CD14-positive monocyte (primary cell): Measurements from ENCODE around the gene LKAAEAR1. TPM values are rescaled to one million over a fixed set of nuclear protein-coding genes. Genes with fewer than 3 reads are reported as not detected.

Experiments used
- DNase-seq, 3 donors: peaks; one replicate each; pipeline ENCODE4 v3.0.0-alpha.2; 2011 to 2022
- H2AFZ ChIP-seq: 2 replicates; pipeline ENCODE4 v1.6.0; 2012; ENCODE audit warnings: mild to moderate bottlenecking, low read depth, low read length, inconsistent platforms; ENCODE audit not compliant: insufficient read depth, poor library complexity, severe bottlenecking
- H3K27ac ChIP-seq, 2 donors: 1 replicate in 1 of 2; 2 replicates in 1 of 2; pipeline ENCODE4 v1.5.1; 2012 to 2013; ENCODE audit warnings: low read length in 2 of 2, control low read depth in 1 of 2, inconsistent platforms in 1 of 2, low read depth in 1 of 2, mild to moderate bottlenecking in 1 of 2
- H3K27me3 ChIP-seq, 2 donors: one replicate each; pipeline versions ENCODE4 v1.6.0 to v1.6.1; 2011 to 2013; ENCODE audit warnings: low read length in 2 of 2; ENCODE audit not compliant: control insufficient read depth in 2 of 2, insufficient read depth in 2 of 2
- H3K36me3 ChIP-seq, 2 donors: replicated peaks in 1 of 2; 1 replicate in 1 of 2; 2 replicates in 1 of 2; pipeline versions ENCODE4 v1.5.1 to v1.6.1; 2012 to 2013; ENCODE audit warnings: low read length in 2 of 2, control low read depth in 1 of 2, inconsistent platforms in 1 of 2, mild to moderate bottlenecking in 1 of 2; ENCODE audit not compliant: insufficient read depth in 2 of 2, control insufficient read depth in 1 of 2
- H3K4me1 ChIP-seq, 2 donors: 1 replicate in 1 of 2; 2 replicates in 1 of 2; pipeline versions ENCODE4 v1.5.1 to v1.6.1; 2012 to 2013; ENCODE audit warnings: low read length in 2 of 2, control low read depth in 1 of 2, inconsistent platforms in 1 of 2, mild to moderate bottlenecking in 1 of 2, moderate library complexity in 1 of 2; ENCODE audit not compliant: insufficient read depth in 2 of 2, control insufficient read depth in 1 of 2
- H3K4me2 ChIP-seq: replicated peaks from 2 replicates; pipeline ENCODE3; 2012; ENCODE audit warnings: low read length, moderate library complexity, mild to moderate bottlenecking; ENCODE audit not compliant: poor library complexity, severe bottlenecking; ENCODE audit errors: extremely low read depth
- H3K4me3 ChIP-seq, 3 experiments: fragments of 200-600 bp in 1 of 3; sonication (generic) in 1 of 3; replicated peaks in 1 of 3; 1 replicate in 2 of 3; 2 replicates in 1 of 3; pipeline ENCODE4 v1.5.1; 2011 to 2013; ENCODE audit warnings: low read length in 3 of 3, mild to moderate bottlenecking in 3 of 3, control low read depth in 2 of 3, low read depth in 2 of 3, inconsistent platforms in 1 of 3, moderate library complexity in 1 of 3
- H3K79me2 ChIP-seq: 2 replicates; pipeline ENCODE4 v1.6.0; 2012; ENCODE audit warnings: mild to moderate bottlenecking, control low read depth, inconsistent platforms, low read length, moderate library complexity; ENCODE audit not compliant: insufficient read depth
- H3K9ac ChIP-seq: 2 replicates; pipeline ENCODE4 v1.6.0; 2017; ENCODE audit warnings: low read length, mild to moderate bottlenecking; ENCODE audit not compliant: insufficient read depth, poor library complexity, severe bottlenecking
- H3K9me3 ChIP-seq, 2 donors: replicated peaks in 1 of 2; 1 replicate in 1 of 2; 2 replicates in 1 of 2; pipeline versions ENCODE4 v1.5.1 to v1.6.1; 2012 to 2013; ENCODE audit warnings: low read length in 2 of 2, control low read depth in 1 of 2; ENCODE audit not compliant: control insufficient read depth in 1 of 2, insufficient read depth in 1 of 2
- H4K20me1 ChIP-seq: 2 replicates; pipeline ENCODE4 v1.6.0; 2012; ENCODE audit warnings: mild to moderate bottlenecking, low read length, control low read depth, moderate library complexity; ENCODE audit not compliant: insufficient read depth
- H3K27ac Mint-ChIP-seq, 7 donors: one replicate each; pipeline ENCODE4 v1.8.0; 2020; ENCODE audit warnings: mild to moderate bottlenecking in 7 of 7, mixed read lengths in 7 of 7, moderate library complexity in 6 of 7, inconsistent platforms in 2 of 7
- H3K27me3 Mint-ChIP-seq, 3 donors: one replicate each; pipeline ENCODE4 v1.8.0; 2021 to 2022; ENCODE audit warnings: low read depth in 3 of 3, mild to moderate bottlenecking in 3 of 3, mixed read lengths in 3 of 3, moderate library complexity in 3 of 3, inconsistent platforms in 1 of 3
- H3K36me3 Mint-ChIP-seq, 2 donors: one replicate each; pipeline ENCODE4 v1.8.0; 2020; ENCODE audit warnings: mixed read lengths in 2 of 2, inconsistent platforms in 1 of 2, mild to moderate bottlenecking in 1 of 2
- H3K4me1 Mint-ChIP-seq: one replicate; pipeline ENCODE4 v1.8.0; 2020; ENCODE audit warnings: mild to moderate bottlenecking, mixed read lengths
- H3K4me3 Mint-ChIP-seq, 2 donors: one replicate each; pipeline ENCODE4 v1.8.0; 2020; ENCODE audit warnings: mild to moderate bottlenecking in 2 of 2, mixed read lengths in 2 of 2, moderate library complexity in 1 of 2
- H3K9me3 Mint-ChIP-seq, 7 donors: one replicate each; pipeline ENCODE4 v1.8.0; 2020 to 2022; ENCODE audit warnings: mixed read lengths in 7 of 7, mild to moderate bottlenecking in 6 of 7, moderate library complexity in 6 of 7, inconsistent platforms in 2 of 7
- WGBS: methylation state at CpG from one replicate; pipeline ENCODE4 v1.1.5; 2013; ENCODE audit warnings: missing lambda C conversion rate; ENCODE audit not compliant: insufficient coverage; 5-methylcytosine and 5-hydroxymethylcytosine counted together
- intact Hi-C, 2 donors: fragments of 100-400 bp; cut with micrococcal nuclease; formaldehyde crosslinking; loops; one replicate each; pipeline versions ENCODE4 v1.15.0 to v1.15.1; 2023
- polyA plus RNA-seq, 3 donors: library from polyadenylated mRNA; depleted of rRNA in 1 of 3; unstranded in 2 of 3; stranded (reverse) in 1 of 3; fragments of 300-500 nt in 2 of 3; fragments of >200 nt in 1 of 3; fragmentation: Illumina TruSeq in 2 of 3; gene quantifications; 1 replicate in 2 of 3; 2 replicates in 1 of 3; pipeline ENCODE4 v1.2.3, GENCODE V29; 2012 to 2021
- TF ChIP-seq, protein P1 (sequence below): fragments of 200-600 bp; IDR thresholded peaks from one replicate; pipeline ENCODE4 v1.8.0; 2022; ENCODE audit warnings: antibody characterized with exemption, mild to moderate bottlenecking

Gene LKAAEAR1
- polyA plus RNA-seq, 3 donors = 0.61 to 0.86 (median 0.64) TPM

DNA sequence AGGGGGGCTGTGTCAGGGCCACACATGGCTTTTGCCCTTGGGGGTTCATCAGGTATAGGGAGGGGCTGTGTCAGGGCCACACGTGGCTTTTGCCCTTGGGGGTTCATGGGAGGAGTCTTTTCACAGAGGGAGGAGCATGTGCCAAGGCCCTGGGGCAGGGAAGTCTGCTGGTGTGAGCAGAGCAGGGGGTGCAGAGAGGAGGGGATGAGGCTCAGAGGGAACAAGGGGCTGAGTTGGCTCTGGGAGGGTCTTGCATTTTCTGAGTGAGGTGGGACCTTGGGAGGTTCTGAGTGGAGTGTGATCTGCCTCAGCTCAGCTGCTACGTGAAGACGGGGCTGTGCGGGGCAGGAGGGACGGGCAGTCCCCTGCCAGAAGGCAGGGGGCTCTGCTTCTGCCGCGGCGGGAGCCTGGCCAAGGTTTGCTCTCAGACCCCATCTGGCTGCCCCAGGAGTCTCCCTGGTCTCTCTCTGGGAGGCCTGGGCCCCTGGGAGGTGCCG, 28.8 kb downstream of the LKAAEAR1 start:
- H3K36me3 Mint-ChIP-seq = peaks cover 0 to 3% of the 10 kb centered on the region in 2 donors
- no peak for DNase-seq
- H4K20me1 ChIP-seq = no peaks in the 10 kb centered on the region
- intact Hi-C loops = no loop called here
- H3K27me3 ChIP-seq = peaks cover 2 to 46% of the 10 kb centered on the region in 2 donors
- peaks cover 0 to 3% (median 0%) of the 10 kb centered on the region in 7 donors for H3K9me3 Mint-ChIP-seq
- no peak overlapping the region for H3K27ac Mint-ChIP-seq
- H3K4me1 Mint-ChIP-seq = peaks cover 19% of the 10 kb centered on the region
- H3K27me3 Mint-ChIP-seq = peaks cover 44 to 73% (median 49%) of the 10 kb centered on the region in 3 donors
- no peaks in the 10 kb centered on the region for H3K79me2 ChIP-seq
- H3K36me3 ChIP-seq = no peaks in the 10 kb centered on the region
- no peak overlapping the region for H3K27ac ChIP-seq
- peak overlapping the region in 1 of 2 donors; percentile 54 for H3K4me3 Mint-ChIP-seq
- no peak overlapping the region for H3K4me2 ChIP-seq
- no peak overlapping the region for H3K4me3 ChIP-seq
- peaks cover 0 to 3% of the 10 kb centered on the region in 2 donors for H3K9me3 ChIP-seq
- TF ChIP-seq, protein P1, sequence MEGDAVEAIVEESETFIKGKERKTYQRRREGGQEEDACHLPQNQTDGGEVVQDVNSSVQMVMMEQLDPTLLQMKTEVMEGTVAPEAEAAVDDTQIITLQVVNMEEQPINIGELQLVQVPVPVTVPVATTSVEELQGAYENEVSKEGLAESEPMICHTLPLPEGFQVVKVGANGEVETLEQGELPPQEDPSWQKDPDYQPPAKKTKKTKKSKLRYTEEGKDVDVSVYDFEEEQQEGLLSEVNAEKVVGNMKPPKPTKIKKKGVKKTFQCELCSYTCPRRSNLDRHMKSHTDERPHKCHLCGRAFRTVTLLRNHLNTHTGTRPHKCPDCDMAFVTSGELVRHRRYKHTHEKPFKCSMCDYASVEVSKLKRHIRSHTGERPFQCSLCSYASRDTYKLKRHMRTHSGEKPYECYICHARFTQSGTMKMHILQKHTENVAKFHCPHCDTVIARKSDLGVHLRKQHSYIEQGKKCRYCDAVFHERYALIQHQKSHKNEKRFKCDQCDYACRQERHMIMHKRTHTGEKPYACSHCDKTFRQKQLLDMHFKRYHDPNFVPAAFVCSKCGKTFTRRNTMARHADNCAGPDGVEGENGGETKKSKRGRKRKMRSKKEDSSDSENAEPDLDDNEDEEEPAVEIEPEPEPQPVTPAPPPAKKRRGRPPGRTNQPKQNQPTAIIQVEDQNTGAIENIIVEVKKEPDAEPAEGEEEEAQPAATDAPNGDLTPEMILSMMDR = no peak
- 89% methylated on average over 9 of the region's 9 CpGs for WGBS
- H2AFZ ChIP-seq = no peak overlapping the region
- no peak overlapping the region for H3K9ac ChIP-seq
- H3K4me1 ChIP-seq = peaks cover 10 to 14% of the 10 kb centered on the region in 2 donors

DNA sequence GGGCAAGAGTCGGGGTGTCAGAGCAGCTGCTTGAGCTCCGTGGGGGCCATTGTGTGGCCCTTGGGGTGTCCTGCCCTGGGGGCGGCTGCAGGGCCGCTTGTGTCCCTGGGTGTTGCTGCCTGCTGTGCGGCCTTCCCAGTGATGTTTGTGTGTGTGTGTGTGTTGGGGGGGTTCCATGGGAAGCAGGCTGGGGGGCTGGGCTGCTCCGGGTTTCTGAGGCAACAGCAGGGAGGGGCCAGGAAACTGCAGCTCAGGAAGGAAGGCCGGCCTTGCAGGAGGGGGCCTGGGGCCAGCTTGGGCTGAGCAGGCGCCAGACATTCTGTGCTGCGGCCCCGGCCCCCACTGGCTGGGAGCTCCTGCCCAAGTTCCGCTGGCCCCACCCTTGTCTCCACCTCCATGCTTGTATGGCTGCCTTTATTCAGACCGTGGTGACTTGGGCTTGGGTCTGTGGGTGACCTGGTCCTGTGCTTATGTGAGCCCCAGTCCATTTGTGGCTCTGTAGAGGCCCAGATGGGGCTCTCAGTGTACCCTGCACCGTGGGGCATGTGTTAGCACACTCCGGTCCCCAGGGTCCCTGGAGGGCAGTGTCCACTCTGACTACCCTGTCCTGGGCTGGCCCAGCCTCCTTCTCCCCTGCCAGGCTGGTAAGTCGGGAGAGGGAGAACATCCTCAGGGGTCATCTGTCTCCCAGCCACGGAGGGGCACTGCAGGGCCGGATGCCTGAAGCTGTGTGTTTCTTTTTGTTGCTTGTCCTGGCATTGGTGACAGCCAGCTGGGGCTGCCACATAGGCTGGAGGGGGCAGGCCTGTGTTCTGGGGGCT, 30.1 kb downstream of the LKAAEAR1 start:
- no peak overlapping the region for H3K4me3 ChIP-seq
- DNase-seq = no peak
- TF ChIP-seq, protein P1 = peak; percentile 25

More for the DNA sequence above, 30.1 kb downstream of the LKAAEAR1 start:
- Mint-ChIP-seq H3K27me3 (peaks cover 48 to 81% (median 51%) of the 10 kb centered on the region in 3 donors), H3K27ac (peak overlapping the region in 1 of 7 donors; percentile 47), H3K9me3 (peaks cover 0 to 5% (median 0%) of the 10 kb centered on the region in 7 donors), H3K4me3 (peak overlapping the region in 1 of 2 donors; percentile 21), H3K36me3 (peaks cover 0 to 3% of the 10 kb centered on the region in 2 donors), H3K4me1 (peaks cover 21% of the 10 kb centered on the region)
- intact Hi-C loops = no loop called here
- WGBS = 10% methylated on average over 15 of the region's 17 CpGs
- Histone ChIP-seq H3K4me2 (no peak overlapping the region), H4K20me1 (no peaks in the 10 kb centered on the region), H3K36me3 (no peaks in the 10 kb centered on the region), H3K4me1 (peaks cover 14 to 16% of the 10 kb centered on the region in 2 donors), H3K27ac (no peak overlapping the region), H3K79me2 (no peaks in the 10 kb centered on the region), H3K27me3 (peaks cover 10 to 55% of the 10 kb centered on the region in 2 donors), H3K9ac (no peak overlapping the region), H3K9me3 (peaks cover 0 to 10% of the 10 kb centered on the region in 2 donors), H2AFZ (peak overlapping the region; percentile 24)
